K562 (cell line): ENCODE data around the gene MYL6B. TPM values are rescaled to one million over a fixed set of nuclear protein-coding genes. Genes with fewer than 3 reads are reported as not detected.

ENCODE experiments used
- ARHGAP35 ChIP-seq: fragments of 450-650 bp; IDR thresholded peaks from 2 replicates; pipeline ENCODE4 v1.6.1; 2018; ENCODE audit not compliant: partially characterized antibody
- ARID3A ChIP-seq: IDR thresholded peaks from 2 replicates; pipeline ENCODE4 v1.6.1; 2012; ENCODE audit warnings: low read depth, low read length, improper control_type of control experiment, borderline replicate concordance
- ATF7 ChIP-seq: fragments of 450-650 bp; IDR thresholded peaks from 2 replicates; pipeline ENCODE4 v1.7.1; 2014; ENCODE audit warnings: mild to moderate bottlenecking, moderate library complexity
- BCOR ChIP-seq: fragments of 450-650 bp; IDR thresholded peaks from 2 replicates; pipeline ENCODE4 v1.6.1; 2016
- BDP1 ChIP-seq: IDR thresholded peaks from 3 replicates; pipeline ENCODE4 v1.6.1; 2011; ENCODE audit not compliant: insufficient read length, insufficient read depth
- FOXJ2 ChIP-seq: fragments of 200-800 bp; sonication (Bioruptor generic); IDR thresholded peaks from 2 replicates; pipeline ENCODE4 v1.6.1; 2016; ENCODE audit warnings: missing genetic modification characterization, missing compliant biosample characterization
- PRDM10 ChIP-seq: fragments of 450-650 bp; IDR thresholded peaks from 2 replicates; pipeline ENCODE4 v1.6.1; 2018; ENCODE audit not compliant: partially characterized antibody
- RB1 ChIP-seq: fragments of 450-650 bp; IDR thresholded peaks from 2 replicates; pipeline ENCODE4 v1.6.1; 2017; ENCODE audit warnings: low read depth, mild to moderate bottlenecking
- RBM22 ChIP-seq: fragments of 200-400 bp; formaldehyde crosslinking; IDR thresholded peaks from 2 replicates; pipeline ENCODE4 v1.6.1; 2018; ENCODE audit warnings: low read length, low read depth; ENCODE audit not compliant: poor library complexity, severe bottlenecking
- RBM39 ChIP-seq: fragments of 200-400 bp; formaldehyde crosslinking; optimal IDR thresholded peaks from 2 replicates; pipeline ENCODE3; 2018; ENCODE audit warnings: low read depth, low read length
- SLC30A9 ChIP-seq: fragments of 250-450 bp; sonication (Bioruptor Pico); IDR thresholded peaks from 2 replicates; pipeline ENCODE4 v1.8.0; 2022; ENCODE audit warnings: mild to moderate bottlenecking, moderate library complexity
- THAP7 ChIP-seq: fragments of 250-450 bp; sonication (Bioruptor Pico); IDR thresholded peaks from 2 replicates; pipeline ENCODE4 v1.5.0; 2021
- UBTF ChIP-seq, 2 experiments: IDR thresholded peaks; 2 replicates each; pipeline ENCODE4 v1.6.1; 2012; ENCODE audit warnings: improper control_type of control experiment in 2 of 2, low read depth in 2 of 2, low read length in 2 of 2, borderline replicate concordance in 1 of 2
- XRCC3 ChIP-seq: fragments of 450-650 bp; IDR thresholded peaks from 2 replicates; pipeline ENCODE4 v1.6.1; 2017; ENCODE audit warnings: mild to moderate bottlenecking, moderate library complexity
- ZBTB5 ChIP-seq: fragments of 450-650 bp; IDR thresholded peaks from 2 replicates; pipeline ENCODE4 v1.6.1; 2017; ENCODE audit warnings: antibody characterized with exemption
- ZNF165 ChIP-seq: fragments of 250-450 bp; sonication (Bioruptor Pico); IDR thresholded peaks from 2 replicates; pipeline ENCODE4 v1.4.0; 2020; ENCODE audit warnings: borderline replicate concordance
- ZNF41 ChIP-seq: fragments of 250-450 bp; sonication (Bioruptor Pico); conservative IDR thresholded peaks from 2 replicates; pipeline ENCODE4 v1.4.0; 2020; ENCODE audit warnings: mild to moderate bottlenecking
- polyA plus RNA-seq, 8 experiments: library from polyadenylated mRNA; depleted of rRNA in 4 of 8; stranded (reverse) in 5 of 8; unstranded in 3 of 8; fragments of >200 nt; fragmentation: Nextera tagmentation in 2 of 8; fragmentation: Illumina TruSeq in 1 of 8; extraction: Ambion mirVana in 2 of 8; extraction: Trizol in 1 of 8; gene quantifications; 2 replicates each; pipeline versions ENCODE4 v1.2.1 to v1.2.3, GENCODE V29; 2011 to 2014; ENCODE audit warnings: inconsistent platforms in 1 of 8, missing spikeins in 1 of 8
- total RNA-seq, 7 experiments: library from RNA; depleted of rRNA in 6 of 7; stranded (reverse); fragments of >200 nt in 6 of 7; fragmentation: Illumina TruSeq in 2 of 7; extraction: Trizol in 2 of 7; gene quantifications; 2 replicates each; pipeline versions ENCODE4 v1.2.1 to v1.2.3, GENCODE V29; 2011 to 2021; ENCODE audit warnings: low replicate concordance in 1 of 7

MYL6B gene
- total and polyA plus RNA-seq, 9 of the 15 experiments (the other 6 are each of a cell fraction or from before 2014, with no cell fraction given): 42.8 to 77.3 (median 68.6) TPM

GRCh38 chr12:56117778-56118687, 34.4 kb upstream of the MYL6B start, which contains the start of gene ZC3H10 (continued):
- TF ChIP-seq RBM39: no peak
- TF ChIP-seq BDP1: no peak
- 0 out of 2 replicates have a peak, but pooled peaks have one; percentile 9 for TF ChIP-seq ARID3A
- TF ChIP-seq ZNF41 (CRISPR knock-in tag): peak; percentile 75; the same call in 1 of the 2 replicates
- peak; percentile 41 for TF ChIP-seq PRDM10
- TF ChIP-seq ZNF165 (CRISPR knock-in tag): 0 out of 2 replicates have a peak, but pooled peaks have one; percentile 58
- no peak for TF ChIP-seq ARHGAP35
- TF ChIP-seq FOXJ2 (tag): peak; percentile 81
- TF ChIP-seq THAP7 (CRISPR knock-in tag): peak; percentile 70; the same call in 1 of the 2 replicates
- TF ChIP-seq SLC30A9 (CRISPR knock-in tag): no peak
- TF ChIP-seq RBM22: peak; percentile 96
- TF ChIP-seq ATF7: peak; percentile 96
- TF ChIP-seq ZBTB5: no peak
- no peak for TF ChIP-seq XRCC3
- TF ChIP-seq BCOR: no peak
- no peak for TF ChIP-seq UBTF (IDR thresholded peaks at IDR 0.05; ENCODE audit: borderline replicate concordance in 1 of 2, low read depth in 2 of 2, low read length in 2 of 2)
- peak; percentile 95 for TF ChIP-seq RB1
